Measurements from ENCODE around the gene INPP4B. TPM values are rescaled to one million over a fixed set of nuclear protein-coding genes. Genes with fewer than 3 reads are reported as not detected.

Gene INPP4B
- total RNA-seq, 4 donors from 2014 or later = 29.4 to 51.5 (median 35.3) TPM

- DNase-seq = no peak
- Histone ChIP-seq H3K4me1 (no peaks in the 10 kb centered on the region), H3K27ac (no peak overlapping the region), H3K9me3 (no peaks in the 10 kb centered on the region), H3K4me3 (no peak overlapping the region), H3K27me3 (no peaks in the 10 kb centered on the region), H3K36me3 (peaks cover 0 to 3% of the 10 kb centered on the region in 2 donors)
- TF ChIP-seq POLR2A (IDR thresholded peaks at IDR 0.05) = no peak
- TF ChIP-seq, protein P1, sequence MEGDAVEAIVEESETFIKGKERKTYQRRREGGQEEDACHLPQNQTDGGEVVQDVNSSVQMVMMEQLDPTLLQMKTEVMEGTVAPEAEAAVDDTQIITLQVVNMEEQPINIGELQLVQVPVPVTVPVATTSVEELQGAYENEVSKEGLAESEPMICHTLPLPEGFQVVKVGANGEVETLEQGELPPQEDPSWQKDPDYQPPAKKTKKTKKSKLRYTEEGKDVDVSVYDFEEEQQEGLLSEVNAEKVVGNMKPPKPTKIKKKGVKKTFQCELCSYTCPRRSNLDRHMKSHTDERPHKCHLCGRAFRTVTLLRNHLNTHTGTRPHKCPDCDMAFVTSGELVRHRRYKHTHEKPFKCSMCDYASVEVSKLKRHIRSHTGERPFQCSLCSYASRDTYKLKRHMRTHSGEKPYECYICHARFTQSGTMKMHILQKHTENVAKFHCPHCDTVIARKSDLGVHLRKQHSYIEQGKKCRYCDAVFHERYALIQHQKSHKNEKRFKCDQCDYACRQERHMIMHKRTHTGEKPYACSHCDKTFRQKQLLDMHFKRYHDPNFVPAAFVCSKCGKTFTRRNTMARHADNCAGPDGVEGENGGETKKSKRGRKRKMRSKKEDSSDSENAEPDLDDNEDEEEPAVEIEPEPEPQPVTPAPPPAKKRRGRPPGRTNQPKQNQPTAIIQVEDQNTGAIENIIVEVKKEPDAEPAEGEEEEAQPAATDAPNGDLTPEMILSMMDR (IDR thresholded peaks at IDR 0.05) = no peak
- intact Hi-C loops (cut with DNase I; ENCODE audit: low total_unique reads) = no loop called here
These were observed 603.9 kb downstream of the INPP4B start for GRCh38 chr4:142242156-142242555.

DNA sequence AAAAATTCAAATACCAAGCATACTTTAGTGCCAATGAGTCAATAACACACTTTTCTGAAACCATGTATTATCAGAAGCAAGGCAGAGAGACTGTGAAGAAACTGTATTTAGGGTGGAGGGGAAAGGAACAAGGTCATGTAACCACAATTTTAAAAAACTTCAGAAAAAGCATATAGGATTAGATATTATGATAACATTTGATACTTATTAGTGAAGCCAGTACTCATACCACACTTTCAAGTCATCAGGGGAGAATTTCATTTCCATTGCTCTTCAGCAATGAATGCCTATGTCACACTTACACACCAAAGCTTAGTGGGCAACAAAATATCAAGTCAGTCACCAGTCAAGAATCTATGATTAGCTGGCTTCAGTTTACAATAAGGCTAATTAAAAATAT is 607.5 kb downstream of the INPP4B start:
- intact Hi-C loops (cut with DNase I; ENCODE audit: low total_unique reads) = no loop called here
- DNase-seq = no peak
- Histone ChIP-seq H3K27ac (no peak overlapping the region), H3K4me1 (no peaks in the 10 kb centered on the region), H3K36me3 (peaks cover 0 to 3% of the 10 kb centered on the region in 2 donors), H3K4me3 (no peak overlapping the region), H3K27me3 (no peaks in the 10 kb centered on the region), H3K9me3 (no peaks in the 10 kb centered on the region)
- TF ChIP-seq, protein P1 (IDR thresholded peaks at IDR 0.05) = no peak
- TF ChIP-seq POLR2A (IDR thresholded peaks at IDR 0.05) = no peak

DNA sequence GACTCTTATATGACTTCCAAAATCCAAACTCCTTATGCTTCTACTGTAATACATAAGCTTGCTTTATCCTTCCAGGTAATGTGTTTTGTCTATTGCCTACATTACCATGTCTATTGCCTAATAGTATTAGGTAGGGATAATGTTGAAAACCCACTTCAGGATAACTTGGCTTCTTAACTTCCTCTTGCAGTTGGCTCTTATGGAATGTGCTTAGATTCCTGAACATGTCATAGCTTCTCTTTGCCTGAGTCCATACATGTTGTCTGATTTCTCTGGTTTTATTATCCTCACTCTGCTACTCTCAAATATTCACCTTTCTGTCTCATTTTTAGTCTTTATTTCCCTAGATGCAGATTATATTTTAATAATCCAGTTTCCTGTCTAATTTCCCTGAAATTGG is 609.8 kb downstream of the INPP4B start:
- H3K27ac ChIP-seq = no peak overlapping the region
- H3K9me3 ChIP-seq = no peaks in the 10 kb centered on the region
- no peaks in the 10 kb centered on the region for H3K27me3 ChIP-seq
- H3K4me3 ChIP-seq = no peak overlapping the region
- H3K4me1 ChIP-seq = no peaks in the 10 kb centered on the region
- no peak for DNase-seq
- peaks cover 0 to 3% of the 10 kb centered on the region in 2 donors for H3K36me3 ChIP-seq
- TF ChIP-seq, protein P1 (IDR thresholded peaks at IDR 0.05) = no peak
- no peak for TF ChIP-seq POLR2A (IDR thresholded peaks at IDR 0.05)
- intact Hi-C loops (cut with DNase I; ENCODE audit: low total_unique reads) = no loop called here

DNA sequence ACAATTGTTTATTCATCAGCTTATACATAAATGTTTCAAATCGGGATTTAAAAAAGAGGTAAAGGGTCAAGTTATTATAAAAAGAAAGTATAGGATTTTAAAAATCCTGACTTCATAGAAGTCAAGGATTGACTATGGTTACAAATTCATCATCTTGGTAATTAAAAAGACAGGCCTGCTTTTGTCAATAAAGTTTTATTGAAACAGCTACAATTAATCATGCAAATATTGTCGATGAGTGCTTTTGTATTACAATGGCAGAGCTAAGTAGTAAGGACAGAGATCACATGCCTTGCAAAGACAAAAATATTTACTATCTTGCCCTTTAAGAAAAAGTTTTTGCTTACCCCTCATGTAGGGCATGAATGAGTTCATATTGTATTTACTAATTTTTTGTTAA is 614.3 kb downstream of the INPP4B start:
- Histone ChIP-seq H3K27ac (no peak overlapping the region), H3K4me1 (no peaks in the 10 kb centered on the region), H3K9me3 (no peaks in the 10 kb centered on the region), H3K27me3 (no peaks in the 10 kb centered on the region), H3K4me3 (no peak overlapping the region), H3K36me3 (no peaks in the 10 kb centered on the region)
- DNase-seq = no peak
- intact Hi-C loops (cut with DNase I; ENCODE audit: low total_unique reads) = no loop called here
- TF ChIP-seq, protein P1 (IDR thresholded peaks at IDR 0.05) = no peak
- TF ChIP-seq POLR2A (IDR thresholded peaks at IDR 0.05) = no peak

DNA sequence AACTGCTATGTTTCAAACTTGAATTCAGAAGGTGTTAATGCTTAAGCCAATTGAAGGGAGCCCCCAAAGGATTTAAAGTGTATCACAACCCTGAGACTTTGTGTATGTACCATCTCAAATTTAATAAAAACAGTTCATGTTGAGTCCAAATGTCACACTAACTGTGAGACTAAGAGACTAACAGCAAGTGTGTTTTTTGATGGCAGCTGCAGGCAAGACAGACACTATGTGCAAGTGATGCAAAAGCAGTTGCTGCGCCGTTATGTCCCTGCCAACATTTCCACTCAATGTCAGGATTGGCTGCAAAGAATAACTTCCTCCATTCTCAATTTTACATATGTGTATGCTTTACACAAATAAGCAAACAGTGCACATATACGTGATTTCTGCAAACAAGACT is 615.1 kb downstream of the INPP4B start:
- Histone ChIP-seq H3K27me3 (no peaks in the 10 kb centered on the region), H3K36me3 (no peaks in the 10 kb centered on the region), H3K4me3 (no peak overlapping the region), H3K9me3 (no peaks in the 10 kb centered on the region), H3K4me1 (no peaks in the 10 kb centered on the region), H3K27ac (no peak overlapping the region)
- TF ChIP-seq, protein P1 (IDR thresholded peaks at IDR 0.05) = no peak
- TF ChIP-seq POLR2A (IDR thresholded peaks at IDR 0.05) = no peak
- intact Hi-C loops (cut with DNase I; ENCODE audit: low total_unique reads) = no loop called here
- no peak for DNase-seq

Measured in uterus (tissue), 4 donors.